Coronary artery (tissue), 2 donors: ENCODE data around the gene MUC5AC.

Source experiments
- DNase-seq: peaks from one replicate; pipeline ENCODE4 v3.0.0-alpha.2; 2017; ENCODE audit warnings: low spot score
- H3K27ac ChIP-seq, 2 donors: fragments of 200-600 bp; sonication (generic); one replicate each; pipeline ENCODE4 v1.5.1; 2016 to 2019
- H3K4me3 ChIP-seq: fragments of 200-600 bp; sonication (generic); 2 replicates; pipeline ENCODE4 v1.5.1; 2016; ENCODE audit warnings: mild to moderate bottlenecking, moderate library complexity
- TF ChIP-seq, protein P1 (sequence below): fragments of 200-600 bp; sonication (generic); IDR thresholded peaks from one replicate; pipeline ENCODE4 v1.5.1; 2019; ENCODE audit warnings: antibody characterized with exemption

Gene MUC5AC

DNA sequence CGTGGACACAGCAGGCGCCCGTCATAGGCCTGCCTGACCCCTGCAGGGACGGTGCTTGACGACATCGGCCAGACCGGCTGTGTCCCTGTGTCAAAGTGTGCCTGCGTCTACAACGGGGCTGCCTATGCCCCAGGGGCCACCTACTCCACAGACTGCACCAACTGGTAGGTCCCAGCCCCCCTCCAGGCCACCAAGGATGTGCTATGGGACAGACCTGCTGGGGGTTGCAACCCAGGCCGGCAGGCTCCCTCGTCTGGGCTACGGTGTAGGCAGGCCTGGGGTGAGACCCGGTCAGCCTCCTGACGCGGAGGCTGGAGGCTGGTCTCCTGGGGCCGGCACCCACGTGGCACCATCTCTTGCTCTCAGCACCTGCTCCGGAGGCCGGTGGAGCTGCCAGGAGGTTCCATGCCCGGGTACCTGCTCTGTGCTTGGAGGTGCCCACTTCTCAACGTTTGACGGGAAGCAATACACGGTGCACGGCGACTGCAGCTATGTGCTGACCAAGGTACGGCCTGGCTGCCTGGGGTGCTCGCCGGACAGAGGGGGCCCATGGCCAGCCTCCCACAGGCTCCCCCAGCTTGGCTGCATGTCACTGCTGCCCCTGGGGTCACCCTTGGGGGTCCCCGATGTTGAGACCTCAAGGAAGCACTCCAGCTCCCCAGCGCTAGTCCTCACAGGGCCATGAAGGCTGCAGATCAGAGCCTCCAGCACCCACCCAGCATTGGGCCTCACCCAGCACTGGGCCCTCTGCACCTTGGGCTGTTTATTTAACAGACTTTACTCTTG lies 7.7 kb downstream of the MUC5AC start:
- no peak overlapping the region for H3K4me3 ChIP-seq
- no peak for DNase-seq
- TF ChIP-seq, protein P1, sequence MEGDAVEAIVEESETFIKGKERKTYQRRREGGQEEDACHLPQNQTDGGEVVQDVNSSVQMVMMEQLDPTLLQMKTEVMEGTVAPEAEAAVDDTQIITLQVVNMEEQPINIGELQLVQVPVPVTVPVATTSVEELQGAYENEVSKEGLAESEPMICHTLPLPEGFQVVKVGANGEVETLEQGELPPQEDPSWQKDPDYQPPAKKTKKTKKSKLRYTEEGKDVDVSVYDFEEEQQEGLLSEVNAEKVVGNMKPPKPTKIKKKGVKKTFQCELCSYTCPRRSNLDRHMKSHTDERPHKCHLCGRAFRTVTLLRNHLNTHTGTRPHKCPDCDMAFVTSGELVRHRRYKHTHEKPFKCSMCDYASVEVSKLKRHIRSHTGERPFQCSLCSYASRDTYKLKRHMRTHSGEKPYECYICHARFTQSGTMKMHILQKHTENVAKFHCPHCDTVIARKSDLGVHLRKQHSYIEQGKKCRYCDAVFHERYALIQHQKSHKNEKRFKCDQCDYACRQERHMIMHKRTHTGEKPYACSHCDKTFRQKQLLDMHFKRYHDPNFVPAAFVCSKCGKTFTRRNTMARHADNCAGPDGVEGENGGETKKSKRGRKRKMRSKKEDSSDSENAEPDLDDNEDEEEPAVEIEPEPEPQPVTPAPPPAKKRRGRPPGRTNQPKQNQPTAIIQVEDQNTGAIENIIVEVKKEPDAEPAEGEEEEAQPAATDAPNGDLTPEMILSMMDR, result no peak
- no peak overlapping the region for H3K27ac ChIP-seq

DNA sequence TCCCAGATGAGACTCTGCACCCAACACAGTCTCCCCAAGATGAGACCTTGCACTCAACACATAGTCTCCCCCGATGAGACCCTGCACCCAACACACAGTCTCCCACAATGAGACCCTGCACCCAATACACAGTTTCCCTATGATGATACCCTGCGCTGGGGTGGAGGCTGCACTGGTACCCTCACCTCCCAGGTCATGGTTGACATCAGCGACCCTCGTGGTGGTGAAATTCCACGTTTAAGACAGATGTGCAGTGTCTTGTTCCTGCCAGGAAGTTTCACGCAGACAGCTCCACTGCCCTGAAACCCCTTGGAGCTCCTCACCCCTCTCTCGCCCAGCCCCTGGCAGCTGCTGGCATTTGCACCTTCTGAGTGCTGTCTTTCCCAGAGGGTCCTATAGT lies 9.5 kb downstream of the MUC5AC start:
- TF ChIP-seq, protein P1, result no peak

DNA sequence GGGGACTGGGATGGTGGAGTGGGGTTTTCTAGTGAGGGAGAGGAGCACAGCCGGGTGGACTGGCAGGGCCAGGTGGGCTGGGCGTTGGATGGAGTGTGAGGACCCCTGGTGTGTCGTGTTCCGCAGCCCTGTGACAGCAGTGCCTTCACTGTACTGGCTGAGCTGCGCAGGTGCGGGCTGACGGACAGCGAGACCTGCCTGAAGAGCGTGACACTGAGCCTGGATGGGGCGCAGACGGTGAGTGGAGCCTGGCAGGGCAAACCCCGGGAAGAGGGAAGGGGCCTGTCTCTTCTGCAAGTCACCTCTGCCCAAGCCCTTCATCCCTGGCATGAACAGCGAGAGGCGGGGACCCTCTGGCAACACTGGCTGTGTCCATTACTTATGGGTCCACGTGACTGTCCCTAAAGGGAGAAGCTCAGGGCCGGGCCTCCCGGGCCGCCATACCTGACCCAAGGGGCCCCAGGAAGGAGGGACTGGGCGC lies 10.0 kb downstream of the MUC5AC start:
- TF ChIP-seq, protein P1, result no peak
- Histone ChIP-seq H3K27ac (no peak overlapping the region), H3K4me3 (no peak overlapping the region)
- DNase-seq, result no peak

More for the DNA sequence above, 9.5 kb downstream of the MUC5AC start:
- no peak overlapping the region for H3K27ac ChIP-seq
- H3K4me3 ChIP-seq, result no peak overlapping the region
- no peak for DNase-seq

DNA sequence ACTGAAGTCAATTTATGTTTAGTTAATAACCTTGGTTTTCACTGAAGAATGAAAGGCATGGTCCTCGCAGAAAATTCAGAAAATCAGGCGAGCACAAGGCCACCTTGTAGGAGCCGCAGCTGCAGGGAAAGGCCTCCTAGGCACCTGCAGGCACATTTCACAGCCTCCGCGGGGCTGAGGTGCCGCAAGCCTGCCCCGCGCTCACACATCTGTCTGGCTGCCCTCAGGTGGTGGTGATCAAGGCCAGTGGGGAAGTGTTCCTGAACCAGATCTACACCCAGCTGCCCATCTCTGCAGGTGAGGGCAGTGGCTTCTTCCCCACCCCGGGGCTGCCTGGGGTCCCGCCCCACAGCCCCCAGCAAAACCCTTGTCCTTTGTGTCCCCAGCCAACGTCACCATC lies 10.5 kb downstream of the MUC5AC start:
- no peak overlapping the region for H3K4me3 ChIP-seq
- TF ChIP-seq, protein P1, result no peak
- no peak for DNase-seq
- H3K27ac ChIP-seq, result no peak overlapping the region

DNA sequence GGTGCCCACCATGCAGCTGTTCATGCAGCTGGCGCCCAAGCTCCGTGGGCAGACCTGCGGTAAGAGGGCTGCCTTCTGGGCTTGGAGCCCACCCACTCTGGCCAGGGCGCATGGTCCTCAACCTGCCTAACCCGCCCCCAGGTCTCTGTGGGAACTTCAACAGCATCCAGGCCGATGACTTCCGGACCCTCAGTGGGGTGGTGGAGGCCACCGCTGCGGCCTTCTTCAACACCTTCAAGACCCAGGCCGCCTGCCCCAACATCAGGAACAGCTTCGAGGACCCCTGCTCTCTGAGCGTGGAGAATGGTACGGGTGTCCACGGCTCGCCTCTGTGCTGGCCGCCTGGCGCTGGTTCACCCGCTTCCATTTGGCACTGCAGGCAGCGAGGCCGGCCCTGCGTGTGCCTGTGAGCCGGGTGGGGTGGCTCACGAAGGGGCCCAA lies 11.0 kb downstream of the MUC5AC start:
- Histone ChIP-seq H3K27ac (no peak overlapping the region), H3K4me3 (no peak overlapping the region)
- DNase-seq, result no peak
- TF ChIP-seq, protein P1, result no peak

DNA sequence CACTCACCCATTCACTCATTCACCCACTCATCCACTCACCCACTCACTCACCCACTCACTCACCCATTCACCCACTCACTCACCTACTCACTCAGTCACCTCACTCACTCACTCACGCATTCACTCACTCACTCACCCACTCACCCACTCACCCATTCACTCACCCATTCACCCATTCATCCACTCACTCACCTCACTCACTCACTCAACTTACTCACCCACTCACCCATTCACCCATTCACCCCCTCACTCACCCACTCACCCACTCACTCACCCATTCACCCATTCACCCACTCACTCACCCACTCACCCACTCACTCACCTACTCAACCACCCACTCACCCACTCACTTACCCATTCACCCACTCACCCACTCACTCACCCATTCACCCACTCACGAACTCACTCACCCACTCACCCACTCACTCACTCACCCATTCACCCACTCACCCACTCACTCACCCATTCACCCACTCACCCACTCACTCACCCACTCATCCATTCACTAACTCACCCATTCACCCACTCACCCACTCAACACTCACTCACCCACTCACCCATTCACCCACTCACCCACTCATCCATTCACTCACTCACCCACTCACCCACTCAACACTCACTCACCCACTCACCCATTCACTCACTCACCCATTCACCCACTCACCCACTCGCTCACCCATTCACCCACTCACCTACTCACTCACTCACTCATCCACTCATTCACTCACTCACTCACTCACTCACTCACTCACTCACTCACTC lies 13.7 kb downstream of the MUC5AC start:
- TF ChIP-seq, protein P1, result no peak
- Histone ChIP-seq H3K4me3 (no peak overlapping the region), H3K27ac (no peak overlapping the region)
- DNase-seq, result no peak
